Activated CD8-positive, alpha-beta memory T cell treated with anti-CD3 and anti-CD28 coated beads for 48 hours (primary cell): Measurements from ENCODE around the gene PLA2G4F.

ENCODE experiments used
- DNase-seq, 3 experiments: peaks; one replicate each; pipeline ENCODE4 v3.0.0-alpha.2; 2020; ENCODE audit warnings: low read depth in 2 of 3, low spot score in 2 of 3

PLA2G4F gene

GRCh38 chr15:42147431-42147735 lies 9.1 kb downstream of the PLA2G4F start:
- DNase-seq = no peak

- DNase-seq = no peak
These were observed 9.6 kb downstream of the PLA2G4F start for GRCh38 chr15:42146551-42147430.

- DNase-seq = no peak
These were observed 10.6 kb downstream of the PLA2G4F start for GRCh38 chr15:42145546-42146455.

- DNase-seq = no peak
These were observed 11.5 kb downstream of the PLA2G4F start for GRCh38 chr15:42144841-42145375.

- no peak for DNase-seq
These were observed 12.4 kb downstream of the PLA2G4F start for GRCh38 chr15:42143866-42144625.

GRCh38 chr15:42143356-42143755 lies 13.1 kb downstream of the PLA2G4F start:
- DNase-seq = no peak

- DNase-seq = no peak
These were observed 14.4 kb downstream of the PLA2G4F start for GRCh38 chr15:42141795-42142667.

GRCh38 chr15:42141246-42141645 lies 15.2 kb downstream of the PLA2G4F start:
- no peak for DNase-seq

GRCh38 chr15:42140383-42141070 lies 15.9 kb downstream of the PLA2G4F start:
- DNase-seq = no peak

GRCh38 chr15:42139596-42139995 lies 16.8 kb downstream of the PLA2G4F start:
- DNase-seq = no peak

- DNase-seq = no peak
These were observed 17.5 kb downstream of the PLA2G4F start for GRCh38 chr15:42138968-42139386.

GRCh38 chr15:42138411-42138810 lies 18.0 kb downstream of the PLA2G4F start:
- DNase-seq = no peak

GRCh38 chr15:42137461-42138261 lies 18.8 kb downstream of the PLA2G4F start:
- no peak for DNase-seq

- DNase-seq = no peak
These were observed 19.9 kb downstream of the PLA2G4F start for GRCh38 chr15:42136513-42136912.

- DNase-seq = no peak
These were observed 21.1 kb downstream of the PLA2G4F start for GRCh38 chr15:42135351-42135750.

- DNase-seq = no peak
These were observed 21.7 kb downstream of the PLA2G4F start for GRCh38 chr15:42134617-42135245.

- peak; percentile 27 to 52 (median 40) for DNase-seq
These were observed 22.4 kb downstream of the PLA2G4F start for GRCh38 chr15:42133886-42134502.

GRCh38 chr15:42133356-42133755 lies 23.1 kb downstream of the PLA2G4F start:
- no peak for DNase-seq
